ENCODE measurements around the gene TCEAL9. TPM values are rescaled to one million over a fixed set of nuclear protein-coding genes. Genes with fewer than 3 reads are reported as not detected.
"Not testable (repeated sequence)": the region's sequence is repeated elsewhere in the genome, so short reads cannot be mapped to it uniquely, and the experiment has no call there.

TCEAL9 gene
- total and polyA plus RNA-seq, 2 donors (not counting 3 experiments of a cell fraction or from before 2014, with no cell fraction given) = 61.7 to 98.3 TPM

DNA sequence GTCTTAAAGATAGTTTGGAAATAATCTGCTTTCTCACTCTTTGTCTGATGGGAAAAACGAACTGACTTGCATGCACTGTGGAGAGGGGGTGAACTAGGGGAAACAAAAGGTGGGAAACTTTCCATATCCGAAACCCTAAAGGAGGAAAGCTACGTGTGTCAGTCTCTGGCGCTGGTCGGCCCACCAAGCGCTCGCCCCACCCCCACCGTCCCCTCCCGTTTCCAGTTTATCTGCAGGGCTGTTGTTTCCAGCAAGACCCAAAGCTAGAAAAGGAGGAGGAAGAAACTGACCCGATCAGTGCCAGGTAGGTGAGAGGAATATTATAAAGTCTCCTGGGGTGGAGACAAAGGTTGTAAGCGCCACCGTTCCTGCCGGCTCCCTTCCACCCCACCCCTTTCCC lies 552 bp downstream of the TCEAL9 start:
- Histone ChIP-seq H3K4me2 (ENCODE audit: insufficient read depth, low read length) (peak overlapping the region; percentile 76), H3K9me3 (replicated peaks; ENCODE audit: control insufficient read depth, insufficient read depth, low read length) (no peaks in the 10 kb centered on the region), H2AFZ (ENCODE audit: low read depth, low read length) (no peak overlapping the region), H4K20me1 (replicated peaks; ENCODE audit: control insufficient read depth, extremely low read depth, insufficient read depth, low read length) (no peaks in the 10 kb centered on the region), H3K27me3 (ENCODE audit: control insufficient read depth in 2 of 2, insufficient read depth in 2 of 2, low read length in 2 of 2) (no peaks in the 10 kb centered on the region), H3K79me2 (ENCODE audit: control insufficient read depth, insufficient read depth, low read length) (peaks cover 20% of the 10 kb centered on the region), H3K36me3 (ENCODE audit: control insufficient read depth in 2 of 2, extremely low read depth in 1 of 2, insufficient read depth in 2 of 2, low read length in 2 of 2) (no peaks in the 10 kb centered on the region), H3K9ac (replicated peaks; ENCODE audit: extremely low read depth, insufficient read depth, low read length) (peak overlapping the region; percentile 98), H3K27ac (ENCODE audit: insufficient read depth, low read depth, low read length) (peak overlapping the region; percentile 91), H3K4me3 (replicated peaks in 1 of 3; ENCODE audit: insufficient read depth in 1 of 3, low read depth in 1 of 3, low read length in 3 of 3) (peak overlapping the region; percentile 81 to 97 (median 90)), H3K4me1 (ENCODE audit: control insufficient read depth, extremely low read depth, insufficient read depth, low read length) (peaks cover 21% of the 10 kb centered on the region), H3K9me1 (replicated peaks; ENCODE audit: control insufficient read depth, extremely low read depth, insufficient read depth, low read length) (no peaks in the 10 kb centered on the region)
- ChIA-PET POLR2A (interaction anchor here (2.3 kb wide), 1 partner anchor 19 kb away, joined by 7 read pairs; the partner anchor contains the start of gene BEX3), CTCF (interaction anchor here (1.1 to 3.7 kb wide), 3 partner anchors 13 to 108 kb away, joined by 7 to 27 read pairs (median 12); partner anchors contain the start of gene BEX3)
- DNase-seq (ENCODE audit: low read depth, low spot score) = peak; percentile 23
- no peak for FAIRE-seq
- dilution Hi-C loops (cut with MboI; ENCODE audit: extremely low pct_ligation_motif_present, low sequenced_read_pairs) = no loop called here
- intact Hi-C loops (cut with micrococcal nuclease) = loop anchor here (1.0 to 5.0 kb wide), 2 partner anchors 47 to 105 kb away; no protein-coding TSS in a partner anchor
- no peak for TF ChIP-seq EZH2 (IDR thresholded peaks at IDR 0.05; ENCODE audit: borderline replicate concordance, low read depth, low read length, severe bottlenecking)
- no TSS peak for BruUV-seq (replicated peaks)

GRCh38 chrX:103357871-103358270 lies 1.6 kb downstream of the TCEAL9 start:
- H3K36me3 ChIP-seq (ENCODE audit: control insufficient read depth in 2 of 2, extremely low read depth in 1 of 2, insufficient read depth in 2 of 2, low read length in 2 of 2) = no peaks in the 10 kb centered on the region
- H3K4me2 ChIP-seq (ENCODE audit: insufficient read depth, low read length) = peak overlapping the region; percentile 76
- H3K4me1 ChIP-seq (ENCODE audit: control insufficient read depth, extremely low read depth, insufficient read depth, low read length) = peaks cover 31% of the 10 kb centered on the region
- peak overlapping the region; percentile 98 for H3K9ac ChIP-seq (replicated peaks; ENCODE audit: extremely low read depth, insufficient read depth, low read length)
- POLR2A ChIA-PET = interaction anchor here (2.3 kb wide), 1 partner anchor 18 kb away, joined by 7 read pairs; the partner anchor contains the start of gene BEX3
- dilution Hi-C loops (cut with MboI; ENCODE audit: extremely low pct_ligation_motif_present, low sequenced_read_pairs) = no loop called here
- intact Hi-C loops (cut with micrococcal nuclease) = loop anchor here (5.0 kb wide), 1 partner anchor 104 kb away; no protein-coding TSS in a partner anchor
- H3K9me1 ChIP-seq (replicated peaks; ENCODE audit: control insufficient read depth, extremely low read depth, insufficient read depth, low read length) = no peaks in the 10 kb centered on the region
- H3K4me3 ChIP-seq (replicated peaks in 1 of 3; ENCODE audit: insufficient read depth in 1 of 3, low read depth in 1 of 3, low read length in 3 of 3) = peak overlapping the region in 2 of 3 experiments; percentile 90 to 97
- FAIRE-seq (no peak), DNase-seq (ENCODE audit: low read depth, low spot score) (no peak)
- H4K20me1 ChIP-seq (replicated peaks; ENCODE audit: control insufficient read depth, extremely low read depth, insufficient read depth, low read length) = no peaks in the 10 kb centered on the region
- no TSS peak for BruUV-seq (replicated peaks)
- H2AFZ ChIP-seq (ENCODE audit: low read depth, low read length) = no peak overlapping the region
- no peaks in the 10 kb centered on the region for H3K27me3 ChIP-seq (ENCODE audit: control insufficient read depth in 2 of 2, insufficient read depth in 2 of 2, low read length in 2 of 2)
- CTCF ChIA-PET = interaction anchor here (2.1 to 3.7 kb wide), 2 partner anchors 14 to 107 kb away, joined by 12 to 27 read pairs; no protein-coding TSS in a partner anchor
- TF ChIP-seq GATA2 (IDR thresholded peaks at IDR 0.05; ENCODE audit: insufficient read depth, insufficient read length, low read depth, low read length) = no peak
- H3K79me2 ChIP-seq (ENCODE audit: control insufficient read depth, insufficient read depth, low read length) = peaks cover 20% of the 10 kb centered on the region
- H3K27ac ChIP-seq (ENCODE audit: insufficient read depth, low read depth, low read length) = no peak overlapping the region
- no peaks in the 10 kb centered on the region for H3K9me3 ChIP-seq (replicated peaks; ENCODE audit: control insufficient read depth, insufficient read depth, low read length)

GRCh38 chrX:103359605-103360004 lies 3.3 kb downstream of the TCEAL9 start:
- H2AFZ ChIP-seq (ENCODE audit: low read depth, low read length); dilution Hi-C loops (cut with MboI; ENCODE audit: extremely low pct_ligation_motif_present, low sequenced_read_pairs); H4K20me1 ChIP-seq (replicated peaks; ENCODE audit: control insufficient read depth, extremely low read depth, insufficient read depth, low read length); H3K9me3 ChIP-seq (replicated peaks; ENCODE audit: control insufficient read depth, insufficient read depth, low read length); H3K9me1 ChIP-seq (replicated peaks; ENCODE audit: control insufficient read depth, extremely low read depth, insufficient read depth, low read length); FAIRE-seq; H3K4me2 ChIP-seq (ENCODE audit: insufficient read depth, low read length); H3K27ac ChIP-seq (ENCODE audit: insufficient read depth, low read depth, low read length); H3K36me3 ChIP-seq (ENCODE audit: control insufficient read depth in 2 of 2, extremely low read depth in 1 of 2, insufficient read depth in 2 of 2, low read length in 2 of 2); H3K9ac ChIP-seq (replicated peaks; ENCODE audit: extremely low read depth, insufficient read depth, low read length); DNase-seq (ENCODE audit: low read depth, low spot score); H3K4me3 ChIP-seq (replicated peaks in 1 of 3; ENCODE audit: insufficient read depth in 1 of 3, low read depth in 1 of 3, low read length in 3 of 3); POLR2A ChIA-PET; CTCF ChIA-PET; H3K27me3 ChIP-seq (ENCODE audit: control insufficient read depth in 2 of 2, insufficient read depth in 2 of 2, low read length in 2 of 2); BruUV-seq (replicated peaks): not testable (repeated sequence)
- intact Hi-C loops (cut with micrococcal nuclease) = loop anchor here (1.0 to 5.0 kb wide), 2 partner anchors 18 to 103 kb away; no protein-coding TSS in a partner anchor
- H3K4me1 ChIP-seq (ENCODE audit: control insufficient read depth, extremely low read depth, insufficient read depth, low read length) = peaks cover 31% of the 10 kb centered on the region
- peaks cover 20% of the 10 kb centered on the region for H3K79me2 ChIP-seq (ENCODE audit: control insufficient read depth, insufficient read depth, low read length)

Measured in endothelial cell of umbilical vein (primary cell).